C1 segment of cervical spinal cord (tissue), 14 donors: ENCODE results near the gene CORO2B.
"Not testable (repeated sequence)": the region's sequence is repeated elsewhere in the genome, so short reads cannot be mapped to it uniquely, and the experiment has no call there.

ENCODE experiments used
- DNase-seq, 14 donors: peaks; one replicate each; lab custom pipeline; 2025; lab: John Stamatoyannopoulos, UW

CORO2B gene

DNA sequence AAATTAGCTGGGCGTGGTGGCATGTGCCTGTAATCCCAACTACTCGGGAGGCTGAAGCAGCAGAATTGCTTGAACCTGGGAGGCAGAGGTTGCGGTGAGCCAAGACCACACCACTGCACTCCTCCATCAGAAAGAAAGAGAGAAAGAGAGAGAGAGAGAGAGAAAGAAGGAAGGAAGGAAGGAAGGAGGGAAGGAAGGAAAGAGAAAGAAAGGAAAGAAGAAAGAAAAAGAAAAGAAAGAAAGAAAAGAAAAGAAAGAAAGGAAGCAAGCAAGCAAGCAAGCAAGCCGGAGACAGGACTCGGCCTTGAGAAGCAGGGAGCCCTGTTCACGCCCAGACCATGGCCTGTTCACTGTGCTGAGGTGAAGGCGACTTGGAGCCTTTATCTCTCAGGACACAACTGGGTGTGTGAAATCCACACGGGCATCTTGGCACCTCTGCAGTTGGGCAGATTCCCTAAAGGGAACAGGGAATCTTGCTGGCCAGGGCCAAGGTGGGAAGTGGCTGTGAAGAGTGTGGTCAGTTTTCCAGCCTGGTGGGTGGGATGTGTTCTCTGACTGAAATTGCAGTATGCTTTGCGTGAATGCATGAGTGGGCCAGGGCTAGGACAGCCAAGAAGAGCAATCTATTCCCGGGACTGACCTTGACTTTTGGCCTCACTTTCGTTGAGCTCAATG lies 90.3 kb downstream of the CORO2B start:
- no peak for DNase-seq

DNA sequence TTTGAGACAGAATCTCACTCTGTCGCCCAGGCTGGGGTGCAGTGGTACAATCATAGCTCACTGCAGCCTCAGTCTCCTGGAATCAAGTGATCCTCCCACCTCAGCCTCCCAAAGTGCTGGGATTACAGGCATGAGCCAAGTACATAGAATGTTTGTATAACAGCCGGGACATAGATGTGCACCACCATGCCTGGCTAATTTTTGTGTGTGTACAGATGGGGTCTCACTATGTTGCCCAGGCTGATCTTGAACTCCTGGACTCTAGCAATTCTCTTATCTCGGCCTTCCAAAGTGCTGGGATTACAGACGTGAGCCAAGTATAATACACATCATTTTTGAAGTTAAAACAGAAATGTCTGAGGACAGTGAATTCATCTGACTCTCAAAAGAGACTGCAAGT lies 93.5 kb downstream of the CORO2B start:
- DNase-seq: no peak

DNA sequence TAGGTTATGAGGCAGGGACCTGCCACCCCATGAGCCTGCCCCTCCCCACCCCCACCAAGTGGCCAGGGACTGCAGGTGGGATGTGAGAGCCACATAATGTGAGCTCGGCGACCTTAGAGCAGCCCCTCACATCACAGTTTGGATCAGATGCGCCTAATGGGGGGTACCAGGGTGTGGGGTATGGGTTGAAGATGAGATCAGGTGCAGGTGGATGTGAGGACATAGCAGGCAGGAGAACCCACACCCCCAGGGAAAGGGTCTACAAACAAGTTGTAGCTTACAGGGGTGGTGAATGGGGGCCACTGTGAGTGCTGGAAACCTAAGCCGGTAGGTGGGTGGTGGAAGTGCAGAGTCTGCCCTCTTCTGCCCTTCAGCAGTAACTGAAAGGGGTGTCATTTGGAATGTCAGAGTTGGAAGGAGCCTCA lies 94.0 kb downstream of the CORO2B start:
- DNase-seq: no peak

DNA sequence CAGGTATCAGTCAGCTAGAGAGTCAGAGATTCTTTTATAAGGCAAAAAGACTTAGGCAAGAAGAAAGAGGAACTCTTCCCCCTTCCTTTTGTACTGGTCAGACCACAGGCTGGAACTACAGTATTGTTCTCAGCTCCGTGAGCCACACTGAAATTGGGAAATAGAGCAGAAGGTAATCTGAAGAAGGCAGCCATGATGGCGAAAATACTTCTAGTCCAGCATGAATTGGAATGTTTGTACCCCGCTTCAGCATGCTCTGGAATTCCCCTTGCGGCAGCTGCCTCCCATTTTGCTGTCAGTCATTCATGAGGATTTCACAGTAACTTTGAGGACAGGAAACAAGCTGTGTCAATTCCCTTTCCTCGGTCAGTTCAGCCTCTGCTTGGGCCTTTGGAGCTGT lies 96.2 kb downstream of the CORO2B start:
- peak in 1 of 14 donors; percentile 54 for DNase-seq

DNA sequence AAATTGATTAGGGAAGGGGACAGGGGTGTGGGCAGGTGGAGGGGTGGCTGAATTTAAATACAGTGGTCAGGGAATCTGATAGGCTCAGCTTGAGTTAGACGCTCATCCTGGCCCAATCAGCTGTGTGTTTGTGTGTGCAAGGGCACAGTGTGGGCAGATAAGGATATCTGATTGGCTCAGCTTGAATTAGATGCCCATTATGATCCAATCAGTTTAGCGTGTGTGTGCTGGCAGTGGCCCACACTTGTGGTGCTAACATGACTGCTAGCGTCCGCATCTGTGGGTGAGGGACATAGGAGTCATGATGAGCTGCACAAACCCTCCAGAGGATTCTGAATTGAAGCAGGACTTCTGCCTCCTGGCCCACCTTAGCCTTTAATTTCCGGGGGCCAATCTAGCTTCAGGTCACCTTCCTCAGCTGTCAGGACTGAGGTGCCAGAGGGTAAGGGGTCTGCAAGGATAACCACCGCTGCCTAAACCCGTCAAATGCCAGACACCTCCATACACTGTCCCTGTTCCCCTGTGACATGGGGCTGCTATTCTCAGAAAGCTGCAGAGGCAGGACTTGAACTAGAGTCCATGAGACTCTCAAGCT lies 97.3 kb downstream of the CORO2B start:
- DNase-seq: no peak

DNA sequence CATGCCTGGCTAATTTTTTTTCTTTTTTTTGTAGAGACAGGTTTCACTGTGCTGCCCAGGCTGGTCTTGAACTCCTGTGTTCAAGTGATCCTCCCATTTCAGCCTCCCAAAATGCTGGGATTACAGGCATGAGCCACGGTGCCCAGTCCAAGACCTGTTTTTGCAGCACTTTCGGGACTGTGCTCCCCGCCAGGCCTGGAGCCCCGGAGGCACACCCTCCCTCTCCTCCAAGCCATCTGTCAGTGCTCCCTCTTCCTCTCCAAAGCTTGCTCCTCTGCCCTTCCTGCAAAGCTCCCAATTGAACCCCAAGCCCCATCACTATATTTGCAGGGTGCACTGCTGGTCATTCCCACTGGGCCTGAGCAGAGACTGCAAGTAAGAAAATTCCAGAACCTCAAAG lies 98.1 kb downstream of the CORO2B start:
- no peak for DNase-seq

DNA sequence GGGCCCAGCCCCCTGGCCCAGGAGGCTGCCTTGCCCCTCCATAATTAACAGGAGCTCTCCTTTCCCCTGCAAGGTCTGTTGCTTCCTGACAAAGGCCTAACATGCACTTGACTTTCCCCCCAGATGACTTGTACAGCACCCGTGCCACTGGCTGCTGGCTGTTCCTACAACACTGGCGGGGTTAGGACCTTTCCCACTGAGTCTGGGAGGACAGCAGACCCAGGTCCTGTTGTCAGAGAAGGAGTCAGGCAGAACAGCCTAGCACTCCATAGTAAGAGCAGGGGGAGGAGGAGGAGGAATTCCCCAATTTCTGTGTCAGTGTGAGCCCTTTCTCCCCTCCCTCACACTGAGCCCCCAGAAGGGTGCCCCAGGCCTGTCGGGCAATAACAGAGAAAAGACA lies 99.2 kb downstream of the CORO2B start:
- DNase-seq: no peak

DNA sequence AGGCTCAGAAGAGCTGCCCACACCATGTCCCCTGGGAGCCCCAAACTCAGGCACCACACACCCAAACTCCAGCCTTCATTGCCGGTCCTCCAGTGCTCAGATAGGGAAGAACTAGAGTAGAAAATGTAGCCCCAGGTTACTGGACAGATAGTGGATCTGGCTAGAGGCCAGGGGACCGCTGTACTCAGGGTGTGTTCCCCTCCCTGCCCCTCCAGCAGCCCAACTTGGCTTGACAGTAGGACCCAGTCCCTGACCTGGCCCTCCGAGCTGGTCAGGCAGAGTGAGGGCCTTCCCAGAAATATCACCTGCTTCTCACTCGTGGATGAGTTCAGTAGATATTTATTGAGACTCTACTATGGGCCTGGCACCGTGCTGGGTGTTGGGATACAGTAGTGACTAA lies 100.0 kb downstream of the CORO2B start:
- DNase-seq: no peak

DNA sequence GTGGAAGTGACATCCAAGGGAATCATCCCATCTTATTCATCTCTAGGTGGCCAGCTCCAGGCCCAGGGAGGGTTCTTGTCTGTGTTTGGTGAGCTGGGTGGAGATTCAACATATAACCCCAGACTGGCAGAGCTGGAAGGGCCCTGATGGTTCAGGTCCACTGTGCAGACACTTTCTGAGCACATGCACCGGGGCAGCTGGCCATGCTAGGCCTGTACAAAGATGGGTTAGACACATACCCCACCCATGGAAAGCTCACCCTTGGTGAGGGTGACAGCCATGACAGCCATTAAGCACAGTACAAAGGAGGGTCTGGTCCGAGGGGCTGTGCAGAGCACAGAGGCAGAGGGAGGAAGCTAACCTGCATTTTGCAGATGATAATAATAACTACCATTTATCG lies 100.4 kb downstream of the CORO2B start:
- DNase-seq: no peak

DNA sequence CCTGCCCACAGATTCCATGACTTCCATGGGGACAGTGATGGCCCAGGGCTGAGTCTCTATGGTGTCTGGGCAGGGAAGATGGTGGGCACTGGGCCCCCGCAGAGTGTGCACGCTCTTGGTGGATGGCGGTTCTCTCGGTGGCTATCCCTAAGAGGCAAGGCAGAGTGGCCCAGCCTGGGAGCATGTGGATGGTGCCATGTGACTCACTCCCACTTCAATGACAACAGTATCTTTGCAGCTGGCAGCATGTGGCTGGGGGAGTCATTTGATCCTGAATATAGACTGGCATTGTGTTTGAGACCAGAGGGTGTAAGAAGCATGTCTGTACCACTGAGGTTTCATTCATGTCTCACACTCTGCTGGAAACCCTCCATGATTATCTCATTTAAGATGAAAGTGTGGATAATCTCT lies 101.2 kb downstream of the CORO2B start:
- DNase-seq: peak in 12 of 14 donors; percentile 27 to 85 (median 77)

DNA sequence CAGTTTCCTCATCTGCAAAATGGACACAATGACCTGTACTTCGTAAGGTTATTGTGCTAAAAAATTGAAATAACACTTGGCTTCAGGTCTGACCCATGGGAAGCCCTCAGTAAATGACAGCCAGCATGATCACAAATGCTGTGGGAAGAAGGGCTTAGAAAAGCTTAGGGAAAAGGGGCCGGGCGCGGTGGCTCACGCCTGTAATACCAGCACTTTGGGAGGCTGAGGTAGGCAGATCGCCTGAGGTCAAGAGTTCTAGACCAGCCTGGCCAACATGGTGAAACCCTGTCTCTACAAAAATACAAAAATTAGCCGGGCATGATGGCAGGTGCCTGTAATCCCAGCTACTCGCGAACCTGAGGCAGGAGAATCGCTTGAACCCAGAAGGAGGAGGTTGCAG lies 102.0 kb downstream of the CORO2B start:
- DNase-seq: not testable (repeated sequence)

DNA sequence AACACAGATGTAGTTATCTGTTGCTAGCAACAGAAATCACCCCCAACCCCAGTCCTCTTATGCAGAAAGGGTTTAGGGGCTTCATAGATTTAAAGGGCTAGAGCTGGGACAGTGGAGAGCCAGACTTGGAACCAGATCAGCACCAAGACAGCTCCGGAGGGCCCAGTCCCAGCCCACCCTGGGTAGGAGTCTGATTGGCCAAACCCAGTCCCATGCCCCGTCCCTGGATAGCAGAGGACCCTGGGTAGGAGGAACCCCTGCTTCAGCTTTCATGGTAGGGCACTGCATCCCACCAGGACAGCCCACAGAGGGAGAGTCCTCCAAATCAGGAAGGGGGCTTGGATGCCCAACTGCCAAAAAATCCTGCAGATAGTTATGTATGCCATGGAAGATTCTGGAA lies 103.0 kb downstream of the CORO2B start:
- no peak for DNase-seq

DNA sequence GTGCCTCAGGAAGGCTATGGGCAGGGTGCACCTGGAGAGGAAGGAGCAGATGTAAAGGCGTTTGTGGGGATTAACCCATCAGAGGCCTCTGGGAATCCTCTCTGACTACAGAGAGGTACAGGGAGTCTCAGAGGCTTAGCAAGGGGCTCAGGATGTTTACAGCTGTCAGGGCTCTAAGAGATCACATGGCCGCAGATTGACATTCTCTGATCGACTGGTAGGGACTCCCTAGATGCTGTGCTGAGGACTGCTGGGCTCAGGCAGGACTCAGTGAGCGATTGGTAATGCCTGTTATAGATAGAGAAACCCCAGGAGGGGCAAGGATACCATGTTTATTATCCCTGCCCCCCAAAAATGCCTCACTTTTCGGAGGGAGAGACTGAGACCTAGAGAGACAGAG lies 103.5 kb downstream of the CORO2B start:
- no peak for DNase-seq

DNA sequence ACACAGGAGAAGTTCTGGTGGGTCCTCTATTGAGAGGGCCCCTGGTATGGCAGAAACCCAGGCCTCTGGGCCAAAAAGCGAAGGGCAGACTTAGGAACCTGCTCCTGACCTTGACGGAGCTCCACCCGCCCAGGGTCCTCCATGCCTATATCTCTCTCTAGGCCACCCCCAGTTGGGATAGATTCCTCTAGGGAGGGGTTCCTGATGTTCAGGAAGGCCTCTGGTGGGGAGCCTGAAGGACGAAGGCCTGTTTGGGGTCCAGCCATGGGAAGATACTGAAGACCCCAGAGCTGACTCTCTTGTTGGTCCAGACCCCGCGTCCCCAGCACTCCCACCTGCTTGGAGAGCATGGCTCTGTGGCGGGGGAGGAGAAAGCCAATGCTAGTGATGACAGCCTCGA lies 104.2 kb downstream of the CORO2B start:
- DNase-seq: no peak

DNA sequence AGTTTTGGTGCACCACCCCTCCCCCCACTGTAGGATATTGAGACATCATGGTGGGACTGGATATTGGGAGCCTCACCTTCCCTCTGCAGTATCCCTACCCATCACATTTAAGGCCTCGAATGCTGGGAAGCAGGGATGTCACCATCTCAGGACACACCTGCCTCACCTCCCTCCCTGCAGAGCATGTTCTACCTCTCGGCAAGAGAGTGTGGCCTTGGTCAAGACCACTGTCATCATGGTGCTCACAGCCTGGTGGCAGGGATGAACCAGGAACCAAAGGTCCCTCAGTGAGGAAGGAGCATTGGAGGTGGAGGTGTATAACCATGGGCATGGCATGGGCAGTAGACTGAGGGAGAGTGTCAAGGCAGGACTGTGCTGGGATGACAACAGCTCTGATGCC lies 104.8 kb downstream of the CORO2B start:
- DNase-seq: no peak

DNA sequence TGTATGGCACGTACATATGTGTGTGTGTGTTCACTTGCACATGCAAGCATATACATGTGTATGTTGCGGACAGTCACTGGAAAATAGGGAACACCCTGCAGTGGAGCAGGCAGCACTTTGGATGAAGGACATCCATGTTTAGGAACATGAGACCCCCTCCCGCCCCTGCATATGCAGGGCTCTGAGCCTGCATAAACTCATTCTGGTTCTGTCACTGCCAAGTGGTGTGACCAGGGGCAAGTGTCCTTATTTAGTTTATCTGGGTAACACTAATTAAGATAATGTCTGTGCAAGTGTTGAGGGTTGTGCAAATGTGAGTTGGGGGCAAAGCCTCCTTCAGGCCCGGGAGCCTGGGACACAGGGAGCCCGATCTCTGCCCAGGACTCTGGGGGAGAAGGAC lies 105.7 kb downstream of the CORO2B start:
- no peak for DNase-seq

DNA sequence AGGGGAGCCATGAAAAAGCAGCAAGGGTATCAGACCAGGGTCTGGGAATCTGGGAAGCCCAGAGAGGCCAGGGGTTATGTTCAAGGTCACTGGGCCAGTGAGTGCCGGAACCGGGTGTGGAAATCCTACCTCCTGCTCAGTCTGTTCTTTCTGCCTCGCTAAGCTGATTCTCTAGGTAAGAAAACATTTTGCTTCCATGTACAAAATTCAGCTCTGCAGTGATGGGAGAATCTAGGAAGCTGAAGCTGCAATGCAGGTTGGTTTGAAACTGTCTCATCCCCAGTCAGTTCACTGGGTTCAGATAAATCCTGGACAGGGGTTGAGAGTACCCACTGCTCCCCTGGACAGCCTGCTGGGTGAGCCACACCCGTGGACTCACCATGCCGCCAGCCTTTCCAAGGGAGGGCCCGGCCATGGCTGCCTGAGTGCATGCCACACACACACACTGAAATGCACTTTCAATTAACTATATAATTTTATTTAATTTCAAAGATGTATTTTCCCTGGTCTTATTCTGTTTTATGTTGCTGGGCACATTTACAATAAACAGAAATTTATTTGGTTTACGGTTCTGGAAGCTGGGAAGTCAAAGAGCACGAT lies 108.4 kb downstream of the CORO2B start:
- no peak for DNase-seq

DNA sequence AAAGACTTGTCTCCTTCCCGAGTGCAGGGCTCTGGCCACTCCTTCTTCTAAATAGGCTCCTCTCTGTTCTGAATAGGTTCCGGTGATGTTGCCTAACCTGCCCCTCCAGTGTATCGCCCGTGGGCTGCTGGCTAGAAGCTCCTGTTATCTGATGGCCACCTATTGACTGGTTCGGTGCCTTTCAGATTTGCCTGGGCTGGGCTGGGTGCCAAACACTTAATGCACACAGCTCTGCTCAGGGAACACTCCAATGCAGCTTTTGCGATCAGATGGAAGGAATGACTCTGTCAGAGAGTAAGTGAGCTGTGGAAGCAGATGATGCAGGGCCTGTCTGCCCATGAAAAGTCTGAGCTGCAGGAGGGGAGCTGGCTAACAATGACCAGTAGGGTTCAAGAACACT lies 112.9 kb downstream of the CORO2B start:
- DNase-seq: peak in 1 of 14 donors; percentile 40

DNA sequence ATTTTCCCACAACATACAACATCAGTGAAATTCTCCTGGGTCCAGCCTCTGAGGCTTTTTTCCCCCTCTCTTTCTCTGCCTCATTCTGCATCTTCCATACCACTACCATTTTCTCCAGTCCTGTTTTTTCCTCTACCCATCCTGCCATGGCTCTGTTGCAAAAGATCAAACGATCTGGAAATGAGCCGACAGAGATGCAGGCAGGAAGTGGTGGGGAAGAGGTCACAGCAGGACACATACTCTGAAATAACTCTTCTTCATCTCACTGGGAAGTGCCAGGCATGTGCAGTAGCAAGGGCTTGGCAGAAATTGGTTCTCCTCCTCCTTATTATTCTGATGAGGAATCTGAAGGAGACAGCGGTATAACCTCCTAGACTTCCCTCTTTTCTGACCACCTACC lies 114.3 kb downstream of the CORO2B start:
- peak in 1 of 14 donors; percentile 64 for DNase-seq

DNA sequence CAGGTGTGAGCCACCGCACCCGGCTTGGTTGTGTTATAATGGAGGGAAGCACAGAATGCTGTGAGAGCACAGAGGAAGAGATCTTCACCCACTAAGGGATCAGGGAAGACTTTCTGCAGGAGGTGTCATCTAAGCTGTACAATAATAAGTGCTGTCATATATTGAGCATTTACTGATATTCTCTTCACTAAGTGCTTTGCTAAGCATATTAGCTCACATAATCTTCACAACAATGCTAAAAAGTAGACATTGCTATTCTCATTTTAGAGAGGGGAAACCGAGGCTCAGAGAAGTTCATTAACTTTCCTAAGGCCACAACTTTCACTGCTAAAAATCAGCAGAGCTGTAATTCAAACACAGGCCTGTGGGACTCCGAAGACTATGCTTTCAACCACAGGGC lies 115.3 kb downstream of the CORO2B start:
- no peak for DNase-seq

DNA sequence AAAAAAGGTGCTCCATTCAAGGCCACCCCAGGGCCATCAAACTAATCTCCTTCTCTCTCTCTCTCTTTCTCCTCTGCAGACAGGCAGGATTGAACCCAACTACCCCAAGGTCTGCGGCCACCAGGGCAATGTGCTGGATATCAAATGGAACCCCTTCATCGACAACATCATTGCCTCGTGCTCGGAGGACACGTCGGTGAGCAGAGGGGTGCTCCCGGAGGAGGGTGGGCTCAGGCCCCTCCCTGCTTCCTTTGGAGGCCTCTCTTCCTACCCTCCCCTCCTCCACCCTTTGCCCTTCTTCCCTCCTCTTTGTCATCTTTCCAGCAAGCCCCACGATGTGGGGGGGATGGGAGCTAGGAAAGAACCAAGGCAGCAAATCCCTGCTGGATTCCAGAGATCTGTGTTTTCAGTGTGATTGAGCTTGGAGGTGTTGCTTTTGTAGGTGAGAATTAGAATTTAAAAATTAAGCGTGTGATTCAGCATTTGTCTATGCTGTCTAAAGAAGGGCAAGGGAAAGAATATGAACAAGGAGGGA lies 116.3 kb downstream of the CORO2B start:
- DNase-seq: no peak

DNA sequence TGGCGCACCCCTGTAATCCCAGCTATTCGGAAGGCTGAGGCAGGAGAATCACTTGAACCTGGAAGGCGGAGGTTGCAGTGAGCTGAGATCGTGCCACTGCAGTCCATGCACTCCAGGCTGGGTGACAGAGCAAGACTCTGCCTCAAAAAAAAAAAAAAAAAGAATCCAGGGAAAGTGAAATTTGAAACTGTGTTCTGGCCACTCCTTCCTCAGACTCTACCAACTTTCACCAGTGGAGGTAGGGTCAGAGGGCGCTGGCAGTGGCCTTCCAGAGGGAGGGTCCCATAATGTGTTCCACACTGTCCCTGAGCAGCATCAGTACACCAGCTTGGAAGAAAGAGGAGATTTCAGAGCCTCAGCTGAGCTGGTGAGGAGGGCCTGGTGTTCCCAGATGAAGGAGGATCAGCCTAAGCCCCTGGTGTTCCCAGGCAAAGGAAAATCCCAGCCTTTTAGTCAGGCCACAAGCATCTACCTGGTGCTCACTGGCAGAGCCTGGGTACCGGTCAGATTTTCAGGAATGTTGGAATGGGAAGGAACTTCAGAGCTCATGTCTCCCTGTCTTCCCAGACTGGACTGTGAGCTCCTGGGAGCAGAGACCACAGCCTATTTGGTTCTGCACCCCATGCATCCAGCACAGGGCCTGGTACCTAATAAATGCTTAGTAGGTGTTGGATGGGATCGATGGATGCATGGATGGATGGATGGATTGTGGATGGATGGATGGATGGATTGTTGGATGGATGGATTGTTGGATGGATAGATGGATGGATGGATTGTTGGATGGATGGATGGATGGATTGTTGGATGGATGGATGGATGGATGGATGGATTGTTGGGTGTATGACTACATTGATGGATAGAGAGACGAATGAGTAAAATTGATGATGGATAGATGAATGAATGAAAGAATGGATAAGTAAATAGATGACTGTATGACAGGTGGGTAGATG lies 117.9 kb downstream of the CORO2B start:
- DNase-seq: no peak
